ENCODE data around the gene SPATA33. TPM values are rescaled to one million over a fixed set of nuclear protein-coding genes. Genes with fewer than 3 reads are reported as not detected.
A peak's percentile ranks its signal among the peaks of the same experiment; 100 is the strongest.

The SPATA33 gene
- polyA plus RNA-seq, 3 donors = 11.3 to 15.1 (median 14.6) TPM

- no peak for DNase-seq (ENCODE audit: low read depth in 3 of 3, low spot score in 2 of 3)
Observed at GRCh38 chr16:89705006-89705405, 47.4 kb downstream of the SPATA33 start.

- DNase-seq (ENCODE audit: low read depth in 3 of 3, low spot score in 2 of 3) = no peak
Observed at GRCh38 chr16:89706518-89707260, 49.1 kb downstream of the SPATA33 start.

- DNase-seq (ENCODE audit: low read depth in 3 of 3, low spot score in 2 of 3) = no peak
Observed at GRCh38 chr16:89707695-89708094, 50.1 kb downstream of the SPATA33 start.

GRCh38 chr16:89708481-89708931 lies 50.9 kb downstream of the SPATA33 start:
- no peak for DNase-seq (ENCODE audit: low read depth in 3 of 3, low spot score in 2 of 3)

- no peak for DNase-seq (ENCODE audit: low read depth in 3 of 3, low spot score in 2 of 3)
Observed at GRCh38 chr16:89709166-89709565, 51.5 kb downstream of the SPATA33 start.

GRCh38 chr16:89709716-89710432 lies 52.2 kb downstream of the SPATA33 start:
- no peak for DNase-seq (ENCODE audit: low read depth in 3 of 3, low spot score in 2 of 3)

- no peak for DNase-seq (ENCODE audit: low read depth in 3 of 3, low spot score in 2 of 3)
Observed at GRCh38 chr16:89710709-89711564, 53.3 kb downstream of the SPATA33 start.

GRCh38 chr16:89711601-89712273 lies 54.1 kb downstream of the SPATA33 start:
- DNase-seq (ENCODE audit: low read depth in 3 of 3, low spot score in 2 of 3) = peak in 1 of 3 donors; percentile 7

- no peak for DNase-seq (ENCODE audit: low read depth in 3 of 3, low spot score in 2 of 3)
Observed at GRCh38 chr16:89712274-89712781, 54.7 kb downstream of the SPATA33 start.

GRCh38 chr16:89716493-89716892 lies 58.9 kb downstream of the SPATA33 start:
- no peak for DNase-seq (ENCODE audit: low read depth in 3 of 3, low spot score in 2 of 3)

- DNase-seq (ENCODE audit: low read depth in 3 of 3, low spot score in 2 of 3) = no peak
Observed at GRCh38 chr16:89716916-89717687, 59.5 kb downstream of the SPATA33 start.

GRCh38 chr16:89717688-89718505 lies 60.3 kb downstream of the SPATA33 start:
- no peak for DNase-seq (ENCODE audit: low read depth in 3 of 3, low spot score in 2 of 3)

Other genes starting within 250 kb of the SPATA33 start
- gene ANKRD11, start 167.3 kb upstream of the SPATA33 start, polyA plus RNA-seq (ENCODE audit: insufficient read length in 3 of 3) = 10 to 100 TPM; 84.3 to 86.5 (median 86.3) TPM
- 10 to 100 TPM; 84.2 to 86.8 (median 85.9) TPM for gene SPG7, start 149.4 kb upstream of the SPATA33 start, polyA plus RNA-seq (ENCODE audit: insufficient read length in 3 of 3)
- 1,000 to 10,000 TPM; 1,526 to 1,773 (median 1,604) TPM for gene RPL13, start 97.2 kb upstream of the SPATA33 start, polyA plus RNA-seq (ENCODE audit: insufficient read length in 3 of 3)
- gene CPNE7, start 82.1 kb upstream of the SPATA33 start, polyA plus RNA-seq (ENCODE audit: insufficient read length in 3 of 3) = 1 to 10 TPM; 2.0 to 3.4 (median 3.0) TPM
- 10 to 100 TPM; 18.0 to 42.6 (median 37.3) TPM for gene DPEP1, start 44.2 kb upstream of the SPATA33 start, polyA plus RNA-seq (ENCODE audit: insufficient read length in 3 of 3)
- gene CHMP1A, start 128 bp upstream of the SPATA33 start, polyA plus RNA-seq (ENCODE audit: insufficient read length in 3 of 3) = 10 to 100 TPM; 62.0 to 74.0 (median 70.2) TPM
- 10 to 100 TPM; 79.6 to 97.3 (median 83.1) TPM for gene CDK10, start 28.9 kb downstream of the SPATA33 start, polyA plus RNA-seq (ENCODE audit: insufficient read length in 3 of 3)
- 1 to 10 TPM; 4.7 to 5.7 (median 5.6) TPM for gene SPATA2L, start 43.9 kb downstream of the SPATA33 start, polyA plus RNA-seq (ENCODE audit: insufficient read length in 3 of 3)
- 1 to 10 TPM; 7.5 to 9.3 (median 9.2) TPM for gene VPS9D1, start 63.1 kb downstream of the SPATA33 start, polyA plus RNA-seq (ENCODE audit: insufficient read length in 3 of 3)
- 10 to 100 TPM; 19.0 to 22.6 (median 20.2) TPM for gene ZNF276, start 63.7 kb downstream of the SPATA33 start, polyA plus RNA-seq (ENCODE audit: insufficient read length in 3 of 3)
- gene FANCA, start 158.8 kb downstream of the SPATA33 start, polyA plus RNA-seq (ENCODE audit: insufficient read length in 3 of 3) = 10 to 100 TPM; 17.7 to 19.9 (median 18.7) TPM
- gene SPIRE2, start 170.6 kb downstream of the SPATA33 start, polyA plus RNA-seq (ENCODE audit: insufficient read length in 3 of 3) = 10 to 100 TPM in 1 of 3 donors, 1 to 10 TPM in 2; 9.3 to 10.2 (median 9.5) TPM
- 100 to 1,000 TPM; 119 to 127 (median 127) TPM for gene TCF25, start 215.8 kb downstream of the SPATA33 start, polyA plus RNA-seq (ENCODE audit: insufficient read length in 3 of 3)

Measured in right renal cortex interstitium (tissue), 3 donors.